Body of pancreas (tissue), 4 donors: ENCODE measurements around the gene PWWP2B.

Experiments used
- POLR2A ChIP-seq, 3 donors: fragments of 450-650 bp; IDR thresholded peaks; one replicate each; pipeline ENCODE4 v1.6.1; 2016; ENCODE audit warnings: antibody characterized with exemption in 3 of 3, mild to moderate bottlenecking in 2 of 3
- TF ChIP-seq, protein P1 (sequence below), 7 experiments: fragments of 450-650 bp in 4 of 7; fragments of 200-600 bp in 3 of 7; sonication (generic) in 3 of 7; IDR thresholded peaks; one replicate each; pipeline ENCODE4 v1.5.1; 2016 to 2019; ENCODE audit warnings: antibody characterized with exemption in 7 of 7

DNA sequence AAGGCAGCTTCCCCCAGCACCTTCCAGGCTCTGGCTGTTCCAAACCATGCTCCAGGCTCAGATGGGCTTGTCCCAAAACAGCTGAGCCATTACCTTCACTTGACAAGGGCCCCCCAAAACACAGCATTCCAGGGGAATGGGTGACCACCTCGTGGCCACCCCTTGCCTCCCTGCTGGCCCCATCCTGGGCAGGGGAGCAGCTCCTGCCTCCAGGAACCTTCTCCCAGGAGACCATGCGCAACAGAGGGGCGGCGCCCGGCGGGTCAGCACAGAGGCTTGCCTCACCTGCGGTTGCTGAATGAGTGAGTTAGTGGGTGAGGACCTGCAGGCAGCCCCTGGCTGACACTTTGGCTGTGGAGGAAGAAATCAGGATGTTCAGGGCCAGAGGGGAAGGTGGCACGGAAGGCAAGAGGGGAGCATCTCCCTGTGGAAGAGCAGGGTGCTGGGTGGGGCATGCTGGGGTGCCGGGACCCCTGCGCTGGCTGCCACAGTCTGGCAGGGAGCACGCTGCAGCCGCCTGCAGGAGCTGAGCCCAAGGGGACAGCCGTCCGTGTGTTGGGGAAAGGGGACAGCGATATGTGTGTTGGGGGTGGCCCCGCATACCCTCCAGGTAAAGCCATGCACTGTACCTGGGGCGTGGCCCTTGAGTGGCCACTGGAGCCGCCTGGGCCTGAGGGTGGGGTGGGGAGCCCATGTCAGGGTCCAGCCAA, 54.7 kb downstream of the PWWP2B start:
- TF ChIP-seq, protein P1, sequence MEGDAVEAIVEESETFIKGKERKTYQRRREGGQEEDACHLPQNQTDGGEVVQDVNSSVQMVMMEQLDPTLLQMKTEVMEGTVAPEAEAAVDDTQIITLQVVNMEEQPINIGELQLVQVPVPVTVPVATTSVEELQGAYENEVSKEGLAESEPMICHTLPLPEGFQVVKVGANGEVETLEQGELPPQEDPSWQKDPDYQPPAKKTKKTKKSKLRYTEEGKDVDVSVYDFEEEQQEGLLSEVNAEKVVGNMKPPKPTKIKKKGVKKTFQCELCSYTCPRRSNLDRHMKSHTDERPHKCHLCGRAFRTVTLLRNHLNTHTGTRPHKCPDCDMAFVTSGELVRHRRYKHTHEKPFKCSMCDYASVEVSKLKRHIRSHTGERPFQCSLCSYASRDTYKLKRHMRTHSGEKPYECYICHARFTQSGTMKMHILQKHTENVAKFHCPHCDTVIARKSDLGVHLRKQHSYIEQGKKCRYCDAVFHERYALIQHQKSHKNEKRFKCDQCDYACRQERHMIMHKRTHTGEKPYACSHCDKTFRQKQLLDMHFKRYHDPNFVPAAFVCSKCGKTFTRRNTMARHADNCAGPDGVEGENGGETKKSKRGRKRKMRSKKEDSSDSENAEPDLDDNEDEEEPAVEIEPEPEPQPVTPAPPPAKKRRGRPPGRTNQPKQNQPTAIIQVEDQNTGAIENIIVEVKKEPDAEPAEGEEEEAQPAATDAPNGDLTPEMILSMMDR (IDR thresholded peaks at IDR 0.05), result no peak
- no peak for TF ChIP-seq POLR2A (IDR thresholded peaks at IDR 0.05)
